Osteoblast (primary cell): ENCODE measurements around the gene SNCB. TPM values are rescaled to one million over a fixed set of nuclear protein-coding genes. Genes with fewer than 3 reads are reported as not detected.

Source experiments
- DNase-seq: peaks from one replicate; pipeline ENCODE4 v3.0.0; 2011; ENCODE audit warnings: low spot score, mixed read lengths; ENCODE audit not compliant: insufficient read length; ENCODE audit errors: missing footprints
- H2AFZ ChIP-seq: 2 replicates; pipeline ENCODE4 v1.6.0; 2011; ENCODE audit warnings: mild to moderate bottlenecking, low read length
- H3K27ac ChIP-seq: 2 replicates; pipeline ENCODE4 v1.5.1; 2011; ENCODE audit warnings: mild to moderate bottlenecking, low read depth, low read length, moderate library complexity
- H3K27me3 ChIP-seq: 2 replicates; pipeline ENCODE4 v1.6.0; 2012; ENCODE audit warnings: mild to moderate bottlenecking, control low read depth, inconsistent platforms, low read length, moderate library complexity; ENCODE audit not compliant: insufficient read depth
- H3K36me3 ChIP-seq: 2 replicates; pipeline ENCODE4 v1.5.1; 2011; ENCODE audit warnings: mild to moderate bottlenecking, low read length, control low read depth, moderate library complexity; ENCODE audit not compliant: insufficient read depth
- H3K4me1 ChIP-seq: 2 replicates; pipeline ENCODE4 v1.5.1; 2011; ENCODE audit warnings: mild to moderate bottlenecking, low read length, control low read depth, moderate library complexity; ENCODE audit not compliant: insufficient read depth
- H3K4me2 ChIP-seq: 2 replicates; pipeline ENCODE4 v1.6.0; 2011; ENCODE audit warnings: mild to moderate bottlenecking, low read length; ENCODE audit not compliant: insufficient read depth
- H3K4me3 ChIP-seq: fragments of 200-600 bp; sonication (generic); 3 replicates; pipeline ENCODE4 v1.5.1; 2012; ENCODE audit warnings: mild to moderate bottlenecking, low read length, inconsistent platforms; ENCODE audit not compliant: insufficient read depth
- H3K79me2 ChIP-seq: 2 replicates; pipeline ENCODE4 v1.6.0; 2012; ENCODE audit warnings: mild to moderate bottlenecking, low read length, control low read depth, inconsistent platforms; ENCODE audit not compliant: insufficient read depth
- H3K9me3 ChIP-seq: 2 replicates; pipeline ENCODE4 v1.5.1; 2011; ENCODE audit warnings: low read depth, low read length, control low read depth
- H4K20me1 ChIP-seq: 2 replicates; pipeline ENCODE4 v1.6.0; 2012; ENCODE audit warnings: mild to moderate bottlenecking, low read length, control low read depth; ENCODE audit not compliant: insufficient read depth
- total RNA-seq: library from RNA; depleted of rRNA; stranded (reverse); fragments of >200 nt; gene quantifications from 2 replicates; pipeline ENCODE4 v1.2.3, GENCODE V29; 2012
- TF ChIP-seq, protein P1 (sequence below): IDR thresholded peaks from 2 replicates; pipeline ENCODE4 v1.5.1; 2011; ENCODE audit warnings: mild to moderate bottlenecking, low read depth, low read length, moderate library complexity; ENCODE audit errors: extremely low read depth

Gene SNCB
- total RNA-seq, 1 donor = not detected

DNA sequence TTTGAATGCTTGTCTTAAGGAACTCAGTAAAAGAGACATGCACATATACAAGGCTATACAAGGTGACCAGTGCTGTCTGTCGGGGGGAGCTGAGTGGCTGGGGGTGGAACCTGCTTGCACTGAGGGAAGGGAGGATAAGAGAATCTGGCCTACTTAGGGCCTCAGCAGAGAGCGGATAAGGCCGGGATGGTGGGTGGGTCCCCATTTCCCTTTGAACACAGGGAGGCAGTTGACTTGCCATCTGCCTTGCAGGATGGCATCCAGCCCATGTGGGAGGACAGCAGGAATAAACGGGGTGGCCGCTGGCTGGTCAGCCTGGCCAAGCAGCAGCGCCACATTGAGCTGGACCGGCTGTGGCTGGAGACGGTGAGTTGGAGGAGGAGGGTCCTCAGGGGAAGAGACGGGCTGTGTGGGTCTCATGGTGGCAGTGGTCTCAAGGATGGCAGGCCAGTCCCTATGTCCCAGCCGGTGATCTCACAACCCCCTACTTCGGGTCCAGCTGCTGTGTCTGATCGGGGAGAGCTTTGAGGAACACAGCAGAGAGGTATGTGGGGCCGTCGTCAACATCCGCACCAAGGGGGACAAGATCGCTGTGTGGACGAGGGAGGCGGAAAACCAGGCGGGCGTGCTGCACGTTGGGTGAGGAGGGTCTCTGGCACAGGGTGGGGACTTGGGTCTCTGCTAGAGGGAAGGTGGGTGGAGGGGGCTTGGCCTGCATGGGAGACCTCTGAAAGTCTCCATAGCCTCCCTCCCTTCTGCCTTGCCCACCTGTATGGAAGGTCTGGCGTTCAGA, 14.7 kb upstream of the SNCB start:
- Histone ChIP-seq H3K4me3 (no peak overlapping the region), H3K9me3 (no peaks in the 10 kb centered on the region), H4K20me1 (peaks cover 12% of the 10 kb centered on the region), H3K79me2 (peaks cover 21% of the 10 kb centered on the region), H3K27ac (no peak overlapping the region), H2AFZ (no peak overlapping the region), H3K36me3 (no peaks in the 10 kb centered on the region), H3K27me3 (no peaks in the 10 kb centered on the region), H3K4me1 (peaks cover 12% of the 10 kb centered on the region), H3K4me2 (no peak overlapping the region)
- no peak for DNase-seq
- TF ChIP-seq, protein P1, sequence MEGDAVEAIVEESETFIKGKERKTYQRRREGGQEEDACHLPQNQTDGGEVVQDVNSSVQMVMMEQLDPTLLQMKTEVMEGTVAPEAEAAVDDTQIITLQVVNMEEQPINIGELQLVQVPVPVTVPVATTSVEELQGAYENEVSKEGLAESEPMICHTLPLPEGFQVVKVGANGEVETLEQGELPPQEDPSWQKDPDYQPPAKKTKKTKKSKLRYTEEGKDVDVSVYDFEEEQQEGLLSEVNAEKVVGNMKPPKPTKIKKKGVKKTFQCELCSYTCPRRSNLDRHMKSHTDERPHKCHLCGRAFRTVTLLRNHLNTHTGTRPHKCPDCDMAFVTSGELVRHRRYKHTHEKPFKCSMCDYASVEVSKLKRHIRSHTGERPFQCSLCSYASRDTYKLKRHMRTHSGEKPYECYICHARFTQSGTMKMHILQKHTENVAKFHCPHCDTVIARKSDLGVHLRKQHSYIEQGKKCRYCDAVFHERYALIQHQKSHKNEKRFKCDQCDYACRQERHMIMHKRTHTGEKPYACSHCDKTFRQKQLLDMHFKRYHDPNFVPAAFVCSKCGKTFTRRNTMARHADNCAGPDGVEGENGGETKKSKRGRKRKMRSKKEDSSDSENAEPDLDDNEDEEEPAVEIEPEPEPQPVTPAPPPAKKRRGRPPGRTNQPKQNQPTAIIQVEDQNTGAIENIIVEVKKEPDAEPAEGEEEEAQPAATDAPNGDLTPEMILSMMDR = no peak

DNA sequence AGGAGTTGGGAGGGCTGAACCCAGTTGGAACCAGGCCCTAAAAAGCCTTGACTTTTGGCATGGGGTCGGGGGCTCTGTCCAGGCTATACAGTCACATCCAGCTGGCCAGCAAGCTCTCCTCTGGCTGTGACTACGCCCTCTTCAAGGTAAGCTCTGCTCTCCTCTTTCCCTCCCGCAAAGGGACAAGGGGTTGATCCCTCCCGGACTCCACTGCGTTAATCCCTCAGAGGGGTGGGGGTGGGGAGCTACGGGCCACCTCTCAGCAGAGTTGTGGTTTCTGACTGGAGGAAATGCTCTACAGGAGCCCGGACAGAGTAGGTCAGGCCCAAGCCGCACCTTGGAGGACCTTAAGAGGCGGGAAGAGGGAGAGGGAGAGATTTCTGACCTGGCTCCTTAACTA, 14.0 kb upstream of the SNCB start:
- Histone ChIP-seq H3K36me3 (no peaks in the 10 kb centered on the region), H3K4me3 (no peak overlapping the region), H3K79me2 (peaks cover 17% of the 10 kb centered on the region), H4K20me1 (peaks cover 8% of the 10 kb centered on the region), H2AFZ (no peak overlapping the region), H3K27ac (no peak overlapping the region), H3K27me3 (no peaks in the 10 kb centered on the region), H3K4me2 (no peak overlapping the region), H3K4me1 (peaks cover 12% of the 10 kb centered on the region), H3K9me3 (no peaks in the 10 kb centered on the region)
- TF ChIP-seq, protein P1 = no peak
- no peak for DNase-seq

DNA sequence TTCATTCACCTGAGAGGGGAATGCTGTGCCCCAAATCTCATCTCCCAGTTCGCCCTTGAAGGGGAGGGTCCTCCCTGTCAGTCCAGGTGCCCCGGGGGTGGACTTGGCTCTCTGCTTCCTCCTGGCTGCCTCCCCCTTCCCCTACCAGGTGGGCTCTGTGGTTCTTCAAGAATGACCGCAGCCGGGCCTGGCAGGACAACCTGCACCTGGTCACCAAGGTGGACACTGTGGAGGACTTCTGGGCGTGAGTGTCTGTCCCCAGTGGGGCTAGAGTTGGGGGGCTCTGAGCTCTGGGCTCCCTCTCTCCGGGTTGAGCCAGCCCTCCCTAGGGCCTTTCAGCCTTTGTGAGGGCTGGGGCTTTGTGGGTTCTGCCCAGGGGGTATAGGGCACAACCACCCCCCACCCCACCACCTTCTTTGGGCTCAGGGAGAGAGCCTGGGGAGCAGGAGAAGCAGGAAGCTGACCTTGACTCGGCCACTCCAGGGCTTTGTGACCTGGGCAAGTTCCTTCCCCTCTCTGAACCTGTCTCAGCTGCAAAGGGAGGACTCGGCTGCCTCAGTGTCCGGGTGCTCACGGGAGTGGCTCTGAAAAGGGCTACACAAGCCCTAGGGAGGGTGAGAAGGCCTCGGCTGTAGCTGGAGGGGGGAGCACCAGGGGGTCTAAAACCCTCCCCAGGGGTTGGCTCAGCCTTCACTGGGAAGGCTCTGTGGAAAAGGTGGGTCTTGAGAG, 13.3 kb upstream of the SNCB start:
- H3K36me3 ChIP-seq = no peaks in the 10 kb centered on the region
- H3K27me3 ChIP-seq = no peaks in the 10 kb centered on the region
- H4K20me1 ChIP-seq = peaks cover 4% of the 10 kb centered on the region
- H2AFZ ChIP-seq = no peak overlapping the region
- no peaks in the 10 kb centered on the region for H3K9me3 ChIP-seq
- no peak overlapping the region for H3K4me2 ChIP-seq
- H3K4me3 ChIP-seq = no peak overlapping the region
- TF ChIP-seq, protein P1 = no peak
- H3K27ac ChIP-seq = no peak overlapping the region
- H3K79me2 ChIP-seq = peaks cover 12% of the 10 kb centered on the region
- H3K4me1 ChIP-seq = peaks cover 12% of the 10 kb centered on the region
- no peak for DNase-seq
